C4-2B (cell line): ENCODE results near the gene KIF20B.

Experiments
- H3K27ac ChIP-seq: fragments of 450-650 bp; 2 replicates; pipeline ENCODE4 v1.5.1; 2017
- CTCF ChIP-seq: fragments of 450-650 bp; conservative IDR thresholded peaks from 2 replicates; pipeline ENCODE4 v1.5.1; 2017; ENCODE audit warnings: mild to moderate bottlenecking
- ZFX ChIP-seq: fragments of 450-650 bp; IDR thresholded peaks from 2 replicates; pipeline ENCODE4 v1.6.1; 2017

Gene KIF20B

GRCh38 chr10:89795840-89796239 is 94.5 kb downstream of the KIF20B start:
- H3K27ac ChIP-seq: no peak overlapping the region
- TF ChIP-seq ZFX (no peak), CTCF (no peak)

- TF ChIP-seq CTCF (no peak), ZFX (no peak)
Observed at GRCh38 chr10:89798092-89798491, 96.7 kb downstream of the KIF20B start.

GRCh38 chr10:89799573-89799972 is 98.2 kb downstream of the KIF20B start:
- no peak overlapping the region for H3K27ac ChIP-seq
- TF ChIP-seq CTCF (no peak), ZFX (no peak)

More at GRCh38 chr10:89798092-89798491, 96.7 kb downstream of the KIF20B start:
- H3K27ac ChIP-seq: no peak overlapping the region

- TF ChIP-seq CTCF (no peak), ZFX (no peak)
Observed at GRCh38 chr10:89805599-89806013, 104.2 kb downstream of the KIF20B start.

GRCh38 chr10:89808842-89809241 is 107.5 kb downstream of the KIF20B start:
- no peak for TF ChIP-seq ZFX
- TF ChIP-seq CTCF: no peak
- H3K27ac ChIP-seq: no peak overlapping the region

More at GRCh38 chr10:89805599-89806013, 104.2 kb downstream of the KIF20B start:
- no peak overlapping the region for H3K27ac ChIP-seq

GRCh38 chr10:89809766-89810165 is 108.4 kb downstream of the KIF20B start:
- TF ChIP-seq ZFX (no peak), CTCF (no peak)
- H3K27ac ChIP-seq: no peak overlapping the region

GRCh38 chr10:89810908-89811525 is 109.6 kb downstream of the KIF20B start:
- no peak overlapping the region for H3K27ac ChIP-seq
- TF ChIP-seq ZFX: no peak
- no peak for TF ChIP-seq CTCF
